SIG-M5 treated with dmso at 0.1 percent for 504 hours (cell line): ENCODE measurements around the gene STEAP3.

Source experiments
- DNase-seq: peaks from one replicate; lab custom pipeline; 2025; ENCODE audit not compliant: unreplicated experiment; lab: John Stamatoyannopoulos, UW

Gene STEAP3

GRCh38 chr2:119290859-119291587 lies 67.4 kb downstream of the STEAP3 start:
- peak; percentile 41 for DNase-seq

- DNase-seq = no peak
Measured at GRCh38 chr2:119291588-119292167, 68.0 kb downstream of the STEAP3 start.

GRCh38 chr2:119292226-119292625 lies 68.6 kb downstream of the STEAP3 start:
- no peak for DNase-seq

GRCh38 chr2:119293254-119293653 lies 69.6 kb downstream of the STEAP3 start:
- DNase-seq = no peak

- DNase-seq = no peak
Measured at GRCh38 chr2:119293900-119294299, 70.3 kb downstream of the STEAP3 start.

- DNase-seq = no peak
Measured at GRCh38 chr2:119294671-119295070, 71.0 kb downstream of the STEAP3 start.

- no peak for DNase-seq
Measured at GRCh38 chr2:119295688-119296375, 72.2 kb downstream of the STEAP3 start.

- DNase-seq = no peak
Measured at GRCh38 chr2:119301413-119301812, 77.8 kb downstream of the STEAP3 start.

- DNase-seq = no peak
Measured at GRCh38 chr2:119304847-119305246, 81.2 kb downstream of the STEAP3 start.

- DNase-seq = no peak
Measured at GRCh38 chr2:119305497-119306195, 82.0 kb downstream of the STEAP3 start.

GRCh38 chr2:119306196-119306590 lies 82.6 kb downstream of the STEAP3 start:
- DNase-seq = no peak

GRCh38 chr2:119307419-119308140 lies 83.9 kb downstream of the STEAP3 start:
- DNase-seq = no peak

GRCh38 chr2:119308793-119309330 lies 85.2 kb downstream of the STEAP3 start:
- DNase-seq = no peak

GRCh38 chr2:119311371-119311770 lies 87.7 kb downstream of the STEAP3 start:
- no peak for DNase-seq

GRCh38 chr2:119311831-119312230 lies 88.2 kb downstream of the STEAP3 start:
- DNase-seq = no peak
